Measurements from ENCODE around the gene SAP130.

The SAP130 gene

GRCh38 chr2:128027801-128028667 lies at the start of gene SAP130:
Gene SAP130 (minus strand): TSS chr2:128028059. CDS start chr2:128026292, 1,767 bp downstream.
- peaks cover 7% of the 10 kb centered on the region; the same call in 1 of the 2 replicates for H3K9me3 ChIP-seq
- in situ Hi-C loops (cut with MboI; ENCODE audit: low sequenced_read_pairs), result loop anchor here (5.0 kb wide), 1 partner anchor 64 kb away; the partner anchor contains the start of gene UGGT1
- H3K4me3 ChIP-seq, result peak within 1 kb of the TSS; percentile 76
- H3K4me1 ChIP-seq, result 0 out of 2 replicates have a peak, but pooled peaks cover 2% of the 10 kb centered on the region
- H3K27me3 ChIP-seq (ENCODE audit: low read depth), result no peaks in the 10 kb centered on the region
- H3K36me3 ChIP-seq (replicated peaks), result peaks cover 2% of the 10 kb centered on the region; the same call in 1 of the 2 replicates
- DNase-seq (ENCODE audit: low spot score in 2 of 2), result peak; percentile 96 to 99

DNA sequence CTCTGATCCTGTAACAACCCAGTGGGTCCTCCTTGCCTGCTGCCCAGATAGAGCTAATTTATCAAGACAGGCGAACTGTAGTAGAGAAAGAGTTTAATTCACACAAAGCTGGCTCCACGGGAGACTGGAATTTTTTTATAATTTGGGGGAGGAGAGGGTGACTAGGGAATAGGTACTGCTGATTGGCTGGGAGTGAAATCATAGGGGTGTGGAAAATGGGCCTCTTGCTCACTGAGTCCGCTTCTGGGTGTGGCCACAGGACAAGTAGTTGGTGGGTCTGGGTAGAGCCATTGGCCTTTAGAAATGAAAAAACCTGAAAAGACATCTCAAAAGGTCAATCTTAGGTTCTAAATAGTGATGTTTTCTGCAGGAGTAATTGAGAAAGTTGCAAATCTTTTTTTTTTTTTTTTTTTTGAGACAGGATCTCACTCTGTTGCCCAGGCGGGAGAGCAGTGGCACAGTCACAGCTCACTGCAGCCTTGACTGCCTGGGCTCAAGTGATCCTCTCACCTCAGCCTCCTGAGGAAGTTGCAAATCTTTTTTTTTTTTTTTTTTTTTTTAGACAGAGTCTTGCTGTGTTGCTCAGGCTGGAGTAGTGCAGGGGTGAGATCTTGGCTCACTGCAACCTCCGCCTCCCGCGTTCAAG lies 48.7 kb upstream of the SAP130 start:
- Histone ChIP-seq H3K4me3 (no peak overlapping the region), H3K9me3 (no peaks in the 10 kb centered on the region), H3K36me3 (replicated peaks) (no peaks in the 10 kb centered on the region), H3K4me1 (no peaks in the 10 kb centered on the region), H3K27me3 (ENCODE audit: low read depth) (no peaks in the 10 kb centered on the region)
- in situ Hi-C loops (cut with MboI; ENCODE audit: low sequenced_read_pairs), result no loop called here
- DNase-seq (ENCODE audit: low spot score in 2 of 2), result no peak

- in situ Hi-C loops (cut with MboI; ENCODE audit: low sequenced_read_pairs), result loop anchor here (25.0 kb wide), 1 partner anchor 664 kb away; no protein-coding TSS in a partner anchor
Measured at GRCh38 chr2:128073278-128073677, 45.4 kb upstream of the SAP130 start.

GRCh38 chr2:128069769-128070168 lies 41.9 kb upstream of the SAP130 start:
- no peak overlapping the region for H3K4me3 ChIP-seq
- no peak for DNase-seq (ENCODE audit: low spot score in 2 of 2)
- in situ Hi-C loops (cut with MboI; ENCODE audit: low sequenced_read_pairs), result loop anchor here (25.0 kb wide), 1 partner anchor 668 kb away; no protein-coding TSS in a partner anchor

More at GRCh38 chr2:128073278-128073677, 45.4 kb upstream of the SAP130 start:
- no peaks in the 10 kb centered on the region for H3K4me1 ChIP-seq
- no peaks in the 10 kb centered on the region for H3K27me3 ChIP-seq (ENCODE audit: low read depth)
- H3K4me3 ChIP-seq, result no peak overlapping the region
- DNase-seq (ENCODE audit: low spot score in 2 of 2), result no peak
- no peaks in the 10 kb centered on the region for H3K36me3 ChIP-seq (replicated peaks)
- H3K9me3 ChIP-seq, result no peaks in the 10 kb centered on the region

DNA sequence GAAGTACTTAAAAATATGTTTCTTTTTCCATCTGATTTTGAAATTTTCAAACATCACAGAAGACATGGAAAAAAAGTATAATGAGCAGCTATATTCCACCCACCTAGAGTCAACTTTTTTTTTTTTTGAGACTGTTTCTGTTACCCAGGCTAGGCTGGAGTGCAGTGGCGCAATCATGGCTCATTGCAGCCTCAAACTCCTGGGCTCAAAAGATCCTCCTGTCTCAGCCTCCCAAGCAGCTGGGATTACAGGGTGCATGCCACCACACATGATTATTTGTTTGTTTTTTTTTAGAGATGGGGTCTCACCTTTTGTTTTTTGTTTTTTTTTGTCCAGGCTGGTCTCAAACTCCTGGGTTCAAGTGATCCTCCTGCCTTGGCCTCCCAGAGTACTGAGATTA lies 36.5 kb upstream of the SAP130 start:
- H3K27me3 ChIP-seq (ENCODE audit: low read depth), result no peaks in the 10 kb centered on the region
- no peak overlapping the region for H3K4me3 ChIP-seq
- H3K4me1 ChIP-seq, result peaks cover 3% of the 10 kb centered on the region; the same call in 1 of the 2 replicates
- in situ Hi-C loops (cut with MboI; ENCODE audit: low sequenced_read_pairs), result loop anchor here (25.0 kb wide), 1 partner anchor 673 kb away; no protein-coding TSS in a partner anchor
- no peak for DNase-seq (ENCODE audit: low spot score in 2 of 2)
- no peaks in the 10 kb centered on the region for H3K9me3 ChIP-seq
- H3K36me3 ChIP-seq (replicated peaks), result no peaks in the 10 kb centered on the region

More at GRCh38 chr2:128069769-128070168, 41.9 kb upstream of the SAP130 start:
- Histone ChIP-seq H3K36me3 (replicated peaks) (no peaks in the 10 kb centered on the region), H3K9me3 (no peaks in the 10 kb centered on the region), H3K4me1 (peaks cover 2% of the 10 kb centered on the region; the same call in 1 of the 2 replicates), H3K27me3 (ENCODE audit: low read depth) (no peaks in the 10 kb centered on the region)

- in situ Hi-C loops (cut with MboI; ENCODE audit: low sequenced_read_pairs), result loop anchor here (25.0 kb wide), 1 partner anchor 675 kb away; no protein-coding TSS in a partner anchor
- peaks cover 3% of the 10 kb centered on the region; the same call in 1 of the 2 replicates for H3K4me1 ChIP-seq
Measured at GRCh38 chr2:128062571-128062970, 34.7 kb upstream of the SAP130 start.

DNA sequence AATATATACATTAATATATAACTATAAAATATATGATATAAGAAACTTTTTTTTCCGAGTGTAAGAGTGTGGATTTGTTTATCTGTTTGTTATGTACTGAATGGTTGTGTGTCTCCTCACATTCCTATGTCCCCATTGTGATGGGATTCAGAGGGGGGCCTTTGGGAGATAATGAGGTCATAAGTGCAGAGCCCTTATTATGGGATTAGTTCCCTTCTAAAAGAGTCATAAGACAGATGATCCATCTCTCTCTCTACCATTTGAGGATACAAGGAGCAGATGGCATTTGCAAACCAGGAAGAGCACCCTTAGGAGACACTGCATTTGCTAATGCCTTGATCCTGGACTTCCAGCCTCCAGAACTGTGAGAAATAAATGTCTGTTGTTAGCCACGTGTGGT lies 30.3 kb upstream of the SAP130 start:
- H3K36me3 ChIP-seq (replicated peaks), result no peaks in the 10 kb centered on the region
- DNase-seq (ENCODE audit: low spot score in 2 of 2), result no peak
- H3K9me3 ChIP-seq, result no peaks in the 10 kb centered on the region
- H3K4me3 ChIP-seq, result no peak overlapping the region
- in situ Hi-C loops (cut with MboI; ENCODE audit: low sequenced_read_pairs), result loop anchor here (25.0 kb wide), 1 partner anchor 679 kb away; no protein-coding TSS in a partner anchor
- H3K27me3 ChIP-seq (ENCODE audit: low read depth), result no peaks in the 10 kb centered on the region
- H3K4me1 ChIP-seq, result peaks cover 11% of the 10 kb centered on the region; the same call in 1 of the 2 replicates

More at GRCh38 chr2:128062571-128062970, 34.7 kb upstream of the SAP130 start:
- Histone ChIP-seq H3K36me3 (replicated peaks) (no peaks in the 10 kb centered on the region), H3K4me3 (no peak overlapping the region), H3K9me3 (no peaks in the 10 kb centered on the region), H3K27me3 (ENCODE audit: low read depth) (no peaks in the 10 kb centered on the region)
- DNase-seq (ENCODE audit: low spot score in 2 of 2), result no peak

- in situ Hi-C loops (cut with MboI; ENCODE audit: low sequenced_read_pairs), result loop anchor here (25.0 kb wide), 1 partner anchor 680 kb away; no protein-coding TSS in a partner anchor
- Histone ChIP-seq H3K4me3 (no peak overlapping the region), H3K9me3 (no peaks in the 10 kb centered on the region), H3K27me3 (ENCODE audit: low read depth) (no peaks in the 10 kb centered on the region), H3K4me1 (peaks cover 18% of the 10 kb centered on the region), H3K36me3 (replicated peaks) (no peaks in the 10 kb centered on the region)
- DNase-seq (ENCODE audit: low spot score in 2 of 2), result no peak
Measured at GRCh38 chr2:128057334-128057733, 29.5 kb upstream of the SAP130 start.

DNA sequence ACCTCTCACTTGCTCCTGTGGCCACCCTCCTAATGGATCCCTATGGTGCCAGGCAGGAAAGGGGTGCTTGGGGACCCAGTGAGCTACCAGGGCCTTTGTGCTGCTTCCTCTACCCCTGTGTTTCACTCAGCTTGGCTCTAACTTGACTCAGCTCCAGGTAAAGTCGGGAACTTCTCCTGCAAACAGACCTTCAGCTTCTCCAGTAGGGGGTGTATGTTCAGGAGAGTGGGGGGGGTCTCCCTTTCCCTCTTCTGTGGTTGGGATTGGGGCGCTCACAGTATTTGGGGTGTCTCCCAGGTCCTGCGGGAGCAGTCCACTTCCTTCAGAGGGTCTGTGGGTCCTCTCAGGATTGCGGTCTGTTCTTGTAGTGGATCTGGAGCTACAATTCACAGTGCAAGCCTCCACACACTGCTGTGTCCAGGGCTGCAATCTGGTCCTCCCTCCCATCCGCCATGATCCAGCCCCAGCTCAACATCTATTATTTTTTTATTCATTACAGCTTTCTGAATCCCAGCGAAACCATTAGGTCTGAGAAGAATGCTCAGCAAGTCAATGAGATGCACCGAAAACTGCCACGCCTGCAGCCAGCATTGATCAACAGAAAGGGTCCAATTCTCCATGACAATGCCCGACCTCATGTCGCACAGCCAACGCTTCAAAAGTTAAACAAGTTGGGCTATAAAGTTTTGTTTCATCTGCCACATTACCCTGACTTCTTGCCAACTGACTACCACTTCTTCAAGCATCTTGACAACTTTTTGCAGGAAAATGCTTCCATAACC lies 26.4 kb upstream of the SAP130 start:
- H3K36me3 ChIP-seq (replicated peaks), result no peaks in the 10 kb centered on the region
- no peaks in the 10 kb centered on the region for H3K27me3 ChIP-seq (ENCODE audit: low read depth)
- peak; percentile 50 to 64 for DNase-seq (ENCODE audit: low spot score in 2 of 2)
- peaks cover 23% of the 10 kb centered on the region for H3K4me1 ChIP-seq
- no peak overlapping the region for H3K4me3 ChIP-seq
- H3K9me3 ChIP-seq, result peaks cover 10% of the 10 kb centered on the region
- in situ Hi-C loops (cut with MboI; ENCODE audit: low sequenced_read_pairs), result loop anchor here (25.0 kb wide), 1 partner anchor 683 kb away; no protein-coding TSS in a partner anchor

- no peaks in the 10 kb centered on the region for H3K36me3 ChIP-seq (replicated peaks)
- H3K27me3 ChIP-seq (ENCODE audit: low read depth), result no peaks in the 10 kb centered on the region
- DNase-seq (ENCODE audit: low spot score in 2 of 2), result no peak
- peaks cover 13% of the 10 kb centered on the region for H3K9me3 ChIP-seq
- no peak overlapping the region for H3K4me3 ChIP-seq
- in situ Hi-C loops (cut with MboI; ENCODE audit: low sequenced_read_pairs), result loop anchor here (25.0 kb wide), 1 partner anchor 684 kb away; no protein-coding TSS in a partner anchor
- H3K4me1 ChIP-seq, result peaks cover 23% of the 10 kb centered on the region
Measured at GRCh38 chr2:128053331-128053730, 25.5 kb upstream of the SAP130 start.

DNA sequence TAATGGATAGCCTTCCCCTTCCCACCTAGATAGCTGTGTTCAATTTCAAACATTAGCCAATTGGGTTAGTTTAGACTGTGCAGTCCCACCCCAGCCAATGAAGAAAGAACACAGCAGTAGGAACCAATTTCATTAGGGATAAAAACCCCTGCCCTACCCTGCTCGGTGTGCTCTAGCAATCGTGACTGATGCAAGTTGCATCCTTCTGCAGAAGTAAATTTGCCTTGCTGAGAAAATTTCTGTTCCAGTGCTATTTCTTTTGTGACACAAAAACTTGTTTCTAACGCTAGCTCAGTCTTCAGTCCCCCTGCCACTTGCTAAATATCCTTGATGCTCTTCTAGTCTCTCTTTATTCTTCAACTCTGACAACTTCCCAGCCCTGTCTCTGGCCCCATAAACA lies 15.2 kb upstream of the SAP130 start:
- H3K4me3 ChIP-seq, result no peak overlapping the region
- in situ Hi-C loops (cut with MboI; ENCODE audit: low sequenced_read_pairs), result no loop called here
- no peaks in the 10 kb centered on the region for H3K4me1 ChIP-seq
- no peaks in the 10 kb centered on the region for H3K36me3 ChIP-seq (replicated peaks)
- H3K9me3 ChIP-seq, result peaks cover 15% of the 10 kb centered on the region
- no peak for DNase-seq (ENCODE audit: low spot score in 2 of 2)
- H3K27me3 ChIP-seq (ENCODE audit: low read depth), result no peaks in the 10 kb centered on the region

GRCh38 chr2:128041561-128041960 lies 13.7 kb upstream of the SAP130 start:
- Histone ChIP-seq H3K36me3 (replicated peaks) (no peaks in the 10 kb centered on the region), H3K27me3 (ENCODE audit: low read depth) (no peaks in the 10 kb centered on the region), H3K9me3 (peaks cover 16% of the 10 kb centered on the region), H3K4me3 (no peak overlapping the region), H3K4me1 (no peaks in the 10 kb centered on the region)
- in situ Hi-C loops (cut with MboI; ENCODE audit: low sequenced_read_pairs), result no loop called here
- no peak for DNase-seq (ENCODE audit: low spot score in 2 of 2)
